Left lobe of liver (tissue), 2 donors: Measurements from ENCODE around the gene SDK2. TPM values are rescaled to one million over a fixed set of nuclear protein-coding genes. Genes with fewer than 3 reads are reported as not detected.

ENCODE experiments used
- ATAC-seq: fragments of 200-7000 bp; cut with Tn5 transposase; one replicate; pipeline ENCODE4 v1.9.1; 2020; ENCODE audit warnings: mild to moderate bottlenecking, moderate library complexity
- DNase-seq: peaks from one replicate; pipeline ENCODE4 v3.0.0-alpha.2; 2020; ENCODE audit warnings: low spot score
- total RNA-seq: library from RNA; stranded (reverse); gene quantifications from one replicate; pipeline ENCODE4 v1.2.1, GENCODE V29; 2021
- donor health status: DM: no; HTN: no; CAD: no; lungs with moderate emphysema.
- donor health status: DM: no; HTN: yes; CAD: no.

The SDK2 gene
- total RNA-seq, 1 donor from 2014 or later, result 0.15 TPM

GRCh38 chr17:73513426-73513825 is 130.8 kb downstream of the SDK2 start:
- DNase-seq, result no peak
- ATAC-seq, result no peak

GRCh38 chr17:73511719-73512115 is 132.5 kb downstream of the SDK2 start:
- DNase-seq, result no peak
- no peak for ATAC-seq

GRCh38 chr17:73510981-73511718 is 133.1 kb downstream of the SDK2 start:
- DNase-seq (no peak), ATAC-seq (no peak)

- ATAC-seq (no peak), DNase-seq (no peak)
Observed at GRCh38 chr17:73508931-73509605, 135.2 kb downstream of the SDK2 start.

- DNase-seq (no peak), ATAC-seq (no peak)
Observed at GRCh38 chr17:73508057-73508930, 136.0 kb downstream of the SDK2 start.

- no peak for ATAC-seq
- DNase-seq, result no peak
Observed at GRCh38 chr17:73506470-73507435, 137.5 kb downstream of the SDK2 start.

GRCh38 chr17:73503560-73503959 is 140.7 kb downstream of the SDK2 start:
- ATAC-seq (no peak), DNase-seq (no peak)

- no peak for ATAC-seq
Observed at GRCh38 chr17:73500414-73500999, 143.7 kb downstream of the SDK2 start.

GRCh38 chr17:73498886-73499554 is 145.2 kb downstream of the SDK2 start:
- DNase-seq (no peak), ATAC-seq (no peak)

More at GRCh38 chr17:73500414-73500999, 143.7 kb downstream of the SDK2 start:
- DNase-seq, result no peak

- DNase-seq, result no peak
- no peak for ATAC-seq
Observed at GRCh38 chr17:73498176-73498575, 146.1 kb downstream of the SDK2 start.

- ATAC-seq, result no peak
- DNase-seq, result no peak
Observed at GRCh38 chr17:73497721-73498120, 146.5 kb downstream of the SDK2 start.

GRCh38 chr17:73496232-73496631 is 148.0 kb downstream of the SDK2 start:
- ATAC-seq (no peak), DNase-seq (no peak)

GRCh38 chr17:73495641-73496040 is 148.6 kb downstream of the SDK2 start:
- no peak for ATAC-seq
- no peak for DNase-seq

GRCh38 chr17:73494950-73495349 is 149.3 kb downstream of the SDK2 start:
- no peak for DNase-seq
- ATAC-seq, result no peak

- no peak for DNase-seq
- no peak for ATAC-seq
Observed at GRCh38 chr17:73493956-73494926, 150.0 kb downstream of the SDK2 start.

GRCh38 chr17:73492821-73493814 is 151.1 kb downstream of the SDK2 start:
- DNase-seq (no peak), ATAC-seq (no peak)
